Ishikawa (cell line): ENCODE measurements around the gene XXYLT1.

Experiments
- CEBPB ChIP-seq: IDR thresholded peaks from 2 replicates; pipeline ENCODE4 v1.6.1; 2012
- CREB1 ChIP-seq: IDR thresholded peaks from 2 replicates; pipeline ENCODE4 v1.6.1; 2012; ENCODE audit warnings: low read depth
- EGR1 ChIP-seq: IDR thresholded peaks from 2 replicates; pipeline ENCODE4 v1.6.1; 2012
- EP300 ChIP-seq: IDR thresholded peaks from 2 replicates; pipeline ENCODE4 v1.6.1; 2012; ENCODE audit warnings: borderline replicate concordance
- FOXM1 ChIP-seq: IDR thresholded peaks from 2 replicates; pipeline ENCODE4 v1.6.1; 2012; ENCODE audit warnings: low read depth, borderline replicate concordance
- NFIC ChIP-seq: IDR thresholded peaks from 2 replicates; pipeline ENCODE4 v1.6.1; 2012
- RAD21 ChIP-seq: IDR thresholded peaks from 2 replicates; pipeline ENCODE4 v1.6.1; 2012; ENCODE audit warnings: low read depth
- REST ChIP-seq: IDR thresholded peaks from 2 replicates; pipeline ENCODE4 v1.6.1; 2012; ENCODE audit warnings: low read depth, mild to moderate bottlenecking
- TAF1 ChIP-seq: IDR thresholded peaks from 2 replicates; pipeline ENCODE4 v1.6.1; 2012; ENCODE audit warnings: low read depth, mild to moderate bottlenecking
- TCF12 ChIP-seq: IDR thresholded peaks from 2 replicates; pipeline ENCODE4 v1.6.1; 2012; ENCODE audit warnings: low read depth
- TEAD4 ChIP-seq: IDR thresholded peaks from 2 replicates; pipeline ENCODE4 v1.6.1; 2012
- YY1 ChIP-seq: IDR thresholded peaks from 2 replicates; pipeline ENCODE4 v1.6.1; 2012; ENCODE audit warnings: low read depth
- ZBTB7A ChIP-seq: IDR thresholded peaks from 2 replicates; pipeline ENCODE4 v1.6.1; 2012; ENCODE audit warnings: low read depth
- TF ChIP-seq, protein P1 (sequence below): IDR thresholded peaks from 2 replicates; pipeline ENCODE4 v1.6.1; 2012
- TF ChIP-seq, protein P2 (sequence below): IDR thresholded peaks from 2 replicates; pipeline ENCODE4 v1.6.1; 2012

XXYLT1 gene

DNA sequence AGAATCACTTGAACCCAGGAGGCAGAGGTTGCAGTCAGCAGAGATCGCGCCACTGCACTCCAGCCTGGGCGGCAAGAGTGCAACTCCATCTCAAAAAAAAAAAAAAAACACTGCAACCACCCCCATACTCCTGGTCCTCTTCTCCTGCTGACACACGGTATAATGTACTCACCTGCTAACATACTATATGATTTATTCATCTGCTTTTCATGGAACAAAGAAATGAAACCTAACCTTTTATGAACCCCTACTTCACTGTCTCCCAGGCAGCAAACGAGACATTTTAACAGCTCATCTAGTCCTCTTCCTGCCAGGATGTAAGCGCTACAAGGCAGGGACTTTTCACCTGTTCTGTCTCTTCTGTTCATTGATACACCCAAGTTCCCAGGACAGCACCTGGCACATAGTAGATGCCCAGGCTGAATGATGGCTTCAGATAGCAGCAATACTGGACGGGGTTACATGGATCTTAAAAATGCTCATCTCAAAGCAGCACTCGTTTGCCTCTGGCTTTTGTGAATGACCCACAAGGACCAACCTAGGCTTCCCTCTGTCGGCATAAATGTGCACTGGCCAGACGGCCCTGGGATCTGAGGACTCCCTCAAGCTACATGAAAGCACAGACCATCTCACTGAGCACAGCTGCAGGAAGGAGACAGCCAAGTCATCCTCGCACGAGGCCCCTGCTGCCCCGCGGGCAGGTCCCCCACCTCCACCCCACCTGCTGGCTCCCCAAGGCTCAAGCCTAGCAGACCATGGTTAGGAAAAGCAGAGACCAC is 20.3 kb downstream of the XXYLT1 start:
- TF ChIP-seq REST (no peak), YY1 (no peak), CEBPB (no peak), TCF12 (no peak), ZBTB7A (no peak), EGR1 (no peak)
- TF ChIP-seq, protein P1, sequence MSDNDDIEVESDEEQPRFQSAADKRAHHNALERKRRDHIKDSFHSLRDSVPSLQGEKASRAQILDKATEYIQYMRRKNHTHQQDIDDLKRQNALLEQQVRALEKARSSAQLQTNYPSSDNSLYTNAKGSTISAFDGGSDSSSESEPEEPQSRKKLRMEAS, result no peak
- TF ChIP-seq, protein P2, sequence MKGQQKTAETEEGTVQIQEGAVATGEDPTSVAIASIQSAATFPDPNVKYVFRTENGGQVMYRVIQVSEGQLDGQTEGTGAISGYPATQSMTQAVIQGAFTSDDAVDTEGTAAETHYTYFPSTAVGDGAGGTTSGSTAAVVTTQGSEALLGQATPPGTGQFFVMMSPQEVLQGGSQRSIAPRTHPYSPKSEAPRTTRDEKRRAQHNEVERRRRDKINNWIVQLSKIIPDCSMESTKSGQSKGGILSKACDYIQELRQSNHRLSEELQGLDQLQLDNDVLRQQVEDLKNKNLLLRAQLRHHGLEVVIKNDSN, result no peak

- no peak for TF ChIP-seq TEAD4
- TF ChIP-seq, protein P2, result no peak
- TF ChIP-seq EGR1, result no peak
- TF ChIP-seq FOXM1, result no peak
- no peak for TF ChIP-seq TAF1
- no peak for TF ChIP-seq TCF12
- TF ChIP-seq REST, result no peak
- TF ChIP-seq EP300, result no peak
- TF ChIP-seq YY1, result no peak
- no peak for TF ChIP-seq CREB1
- no peak for TF ChIP-seq NFIC
- no peak for TF ChIP-seq ZBTB7A
- TF ChIP-seq CEBPB, result no peak
- TF ChIP-seq, protein P1, result no peak
- no peak for TF ChIP-seq RAD21
Observed at GRCh38 chr3:195249858-195250464, 21.0 kb downstream of the XXYLT1 start.

GRCh38 chr3:195249057-195249770 is 21.7 kb downstream of the XXYLT1 start:
- TF ChIP-seq EGR1 (no peak), CREB1 (no peak), EP300 (no peak), NFIC (no peak), TEAD4 (no peak), FOXM1 (no peak)
- TF ChIP-seq, protein P2, result no peak
- TF ChIP-seq, protein P1, result no peak

DNA sequence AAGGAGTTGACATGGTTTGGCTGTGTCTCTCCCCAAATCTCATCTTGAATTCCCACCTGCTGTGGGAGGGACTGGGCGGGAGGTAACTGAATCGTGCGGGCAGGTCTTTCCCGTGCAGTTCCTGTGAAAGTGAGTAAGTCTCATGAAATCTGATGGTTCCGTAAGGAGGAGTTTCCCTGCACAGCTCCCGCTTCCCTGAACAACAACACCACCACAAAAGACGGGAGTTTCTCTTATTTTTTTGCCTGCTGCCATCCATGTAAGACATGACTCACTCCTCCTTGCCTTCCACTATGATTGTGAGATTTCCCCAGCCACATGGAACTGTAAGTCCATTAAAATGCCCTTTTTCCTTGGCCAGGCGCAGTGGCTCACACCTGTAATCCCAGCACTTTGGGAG is 22.7 kb downstream of the XXYLT1 start:
- TF ChIP-seq NFIC (no peak), EP300 (no peak), YY1 (no peak), TEAD4 (no peak), CREB1 (no peak), RAD21 (no peak), REST (no peak), EGR1 (no peak)
- TF ChIP-seq, protein P2, result no peak
